Superior temporal gyrus (tissue), 1 donor: Measurements from ENCODE around the gene HNRNPR.
"Not testable (repeated sequence)": the region's sequence is repeated elsewhere in the genome, so short reads cannot be mapped to it uniquely, and the experiment has no call there.

ENCODE experiments used
- DNase-seq: peaks from one replicate; pipeline ENCODE4 v3.0.0-alpha.2; 2016; ENCODE audit errors: extremely low spot score

The HNRNPR gene

GRCh38 chr1:23344111-23344986 lies at the start of gene HNRNPR:
Gene HNRNPR, minus strand, starts transcription at chr1:23344284. Its CDS starts 3,276 bp downstream, at chr1:23341008.
- DNase-seq = peak; percentile 100

- DNase-seq = no peak
Observed at GRCh38 chr1:23393706-23394105, 49.6 kb upstream of the HNRNPR start.

GRCh38 chr1:23392125-23392855 lies 48.2 kb upstream of the HNRNPR start:
- no peak for DNase-seq

GRCh38 chr1:23389837-23390321 lies 45.8 kb upstream of the HNRNPR start:
- DNase-seq = no peak

- DNase-seq = no peak
Observed at GRCh38 chr1:23387494-23387893, 43.4 kb upstream of the HNRNPR start.

- DNase-seq = no peak
Observed at GRCh38 chr1:23385119-23385621, 41.1 kb upstream of the HNRNPR start.

GRCh38 chr1:23384312-23385058 lies 40.4 kb upstream of the HNRNPR start:
- no peak for DNase-seq

- DNase-seq = no peak
Observed at GRCh38 chr1:23383577-23384311, 39.7 kb upstream of the HNRNPR start.

GRCh38 chr1:23381233-23381885 lies 37.3 kb upstream of the HNRNPR start:
- DNase-seq = no peak

- DNase-seq = no peak
Observed at GRCh38 chr1:23380719-23381118, 36.6 kb upstream of the HNRNPR start.

GRCh38 chr1:23380236-23380635 lies 36.2 kb upstream of the HNRNPR start:
- not testable (repeated sequence) for DNase-seq

GRCh38 chr1:23376890-23377811 lies 33.1 kb upstream of the HNRNPR start:
- DNase-seq = no peak

GRCh38 chr1:23374079-23374735 lies 30.1 kb upstream of the HNRNPR start:
- DNase-seq = not testable (repeated sequence)

GRCh38 chr1:23371987-23372880 lies 28.1 kb upstream of the HNRNPR start:
- no peak for DNase-seq

GRCh38 chr1:23370709-23371584 lies 26.9 kb upstream of the HNRNPR start:
- no peak for DNase-seq

- DNase-seq = no peak
Observed at GRCh38 chr1:23370330-23370708, 26.2 kb upstream of the HNRNPR start.
